Suprapubic skin (tissue), 4 donors: ENCODE results near the gene COL23A1. TPM values are rescaled to one million over a fixed set of nuclear protein-coding genes. Genes with fewer than 3 reads are reported as not detected.

Source experiments
- DNase-seq, 2 donors: peaks; one replicate each; pipeline ENCODE4 v3.0.0-alpha.2; 2019; ENCODE audit warnings: low spot score in 2 of 2
- H3K27ac ChIP-seq: fragments of 200-600 bp; sonication (generic); one replicate; pipeline ENCODE4 v1.5.1; 2019
- H3K27me3 ChIP-seq: fragments of 200-600 bp; sonication (generic); one replicate; pipeline ENCODE4 v1.5.1; 2019
- H3K36me3 ChIP-seq: fragments of 200-600 bp; sonication (generic); one replicate; pipeline ENCODE4 v1.5.1; 2019
- H3K4me1 ChIP-seq: fragments of 200-600 bp; sonication (generic); one replicate; pipeline ENCODE4 v1.5.1; 2019
- H3K4me3 ChIP-seq: fragments of 200-600 bp; sonication (generic); one replicate; pipeline ENCODE4 v1.5.1; 2019; ENCODE audit warnings: mild to moderate bottlenecking
- H3K9me3 ChIP-seq: fragments of 200-600 bp; sonication (generic); one replicate; pipeline ENCODE4 v1.5.1; 2019
- EP300 ChIP-seq: sonication (generic); formaldehyde crosslinking; IDR thresholded peaks from one replicate; pipeline ENCODE4 v1.6.1; 2017; ENCODE audit warnings: antibody characterized with exemption
- POLR2A ChIP-seq, 2 donors: fragments of 450-650 bp; IDR thresholded peaks; one replicate each; pipeline ENCODE4 v1.6.1; 2017; ENCODE audit warnings: antibody characterized with exemption in 2 of 2, mild to moderate bottlenecking in 2 of 2, moderate library complexity in 2 of 2
- POLR2AphosphoS5 ChIP-seq, 3 donors: sonication (generic); formaldehyde crosslinking; IDR thresholded peaks; one replicate each; pipeline ENCODE4 v1.6.1; 2017; ENCODE audit warnings: antibody characterized with exemption in 3 of 3
- WGBS: methylation state at CpG from one replicate; pipeline ENCODE4 v1.1.5; 2018; 5-methylcytosine and 5-hydroxymethylcytosine counted together
- total RNA-seq, 4 donors: library from RNA; depleted of rRNA; stranded (reverse); fragments of >200 nt; gene quantifications; one replicate each; pipeline ENCODE4 v1.1.0, GENCODE V29; 2016
- TF ChIP-seq, protein P1 (sequence below), 2 donors: fragments of 200-600 bp in 1 of 2; fragments of 450-650 bp in 1 of 2; sonication (generic) in 1 of 2; IDR thresholded peaks; one replicate each; pipeline ENCODE4 v1.5.1; 2016 to 2019; ENCODE audit warnings: antibody characterized with exemption in 2 of 2, mild to moderate bottlenecking in 1 of 2, moderate library complexity in 1 of 2

COL23A1 gene
- total RNA-seq, 4 donors from 2014 or later = 1.6 to 4.4 (median 3.4) TPM

- H3K9me3 ChIP-seq = no peaks in the 10 kb centered on the region
- DNase-seq = no peak
- no peak for TF ChIP-seq POLR2AphosphoS5 (IDR thresholded peaks at IDR 0.05)
- no peak for TF ChIP-seq EP300
- no peak for TF ChIP-seq POLR2A (IDR thresholded peaks at IDR 0.05)
- TF ChIP-seq, protein P1, sequence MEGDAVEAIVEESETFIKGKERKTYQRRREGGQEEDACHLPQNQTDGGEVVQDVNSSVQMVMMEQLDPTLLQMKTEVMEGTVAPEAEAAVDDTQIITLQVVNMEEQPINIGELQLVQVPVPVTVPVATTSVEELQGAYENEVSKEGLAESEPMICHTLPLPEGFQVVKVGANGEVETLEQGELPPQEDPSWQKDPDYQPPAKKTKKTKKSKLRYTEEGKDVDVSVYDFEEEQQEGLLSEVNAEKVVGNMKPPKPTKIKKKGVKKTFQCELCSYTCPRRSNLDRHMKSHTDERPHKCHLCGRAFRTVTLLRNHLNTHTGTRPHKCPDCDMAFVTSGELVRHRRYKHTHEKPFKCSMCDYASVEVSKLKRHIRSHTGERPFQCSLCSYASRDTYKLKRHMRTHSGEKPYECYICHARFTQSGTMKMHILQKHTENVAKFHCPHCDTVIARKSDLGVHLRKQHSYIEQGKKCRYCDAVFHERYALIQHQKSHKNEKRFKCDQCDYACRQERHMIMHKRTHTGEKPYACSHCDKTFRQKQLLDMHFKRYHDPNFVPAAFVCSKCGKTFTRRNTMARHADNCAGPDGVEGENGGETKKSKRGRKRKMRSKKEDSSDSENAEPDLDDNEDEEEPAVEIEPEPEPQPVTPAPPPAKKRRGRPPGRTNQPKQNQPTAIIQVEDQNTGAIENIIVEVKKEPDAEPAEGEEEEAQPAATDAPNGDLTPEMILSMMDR (IDR thresholded peaks at IDR 0.05) = no peak
- peaks cover 49% of the 10 kb centered on the region for H3K4me1 ChIP-seq
- no peaks in the 10 kb centered on the region for H3K27me3 ChIP-seq
- no peak overlapping the region for H3K4me3 ChIP-seq
- no peak overlapping the region for H3K27ac ChIP-seq
- 69% methylated on average over 4 of the region's 4 CpGs for WGBS
- peaks cover 54% of the 10 kb centered on the region for H3K36me3 ChIP-seq
Observed at GRCh38 chr5:178622679-178623247, 32.6 kb upstream of the COL23A1 start.

DNA sequence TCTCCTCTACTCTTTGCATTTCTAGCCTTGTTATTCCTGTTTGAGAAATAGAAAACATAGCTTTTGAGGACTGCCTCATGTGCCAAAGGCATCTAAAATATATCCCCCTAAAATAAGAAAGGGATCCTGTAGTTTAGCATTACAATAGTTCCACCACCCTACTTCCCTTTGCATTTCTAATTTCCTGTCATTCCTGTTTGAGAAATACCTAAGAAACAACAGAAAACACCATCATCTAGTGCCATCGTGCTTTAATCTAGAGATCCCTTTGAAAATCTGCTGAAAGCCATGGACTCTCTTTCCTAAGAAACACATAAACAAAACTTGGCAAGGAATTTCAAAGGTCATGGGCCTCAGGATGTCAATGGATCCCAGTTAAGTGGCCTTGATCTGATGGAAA, 29.2 kb upstream of the COL23A1 start:
- Histone ChIP-seq H3K9me3 (no peaks in the 10 kb centered on the region), H3K27me3 (no peaks in the 10 kb centered on the region), H3K27ac (no peak overlapping the region), H3K4me1 (peaks cover 32% of the 10 kb centered on the region), H3K36me3 (peaks cover 88% of the 10 kb centered on the region), H3K4me3 (no peak overlapping the region)
- 57% methylated on average over 1 of the region's 1 CpG for WGBS
- no peak for TF ChIP-seq EP300
- TF ChIP-seq POLR2AphosphoS5 (IDR thresholded peaks at IDR 0.05) = no peak
- TF ChIP-seq, protein P1 (IDR thresholded peaks at IDR 0.05) = no peak
- TF ChIP-seq POLR2A (IDR thresholded peaks at IDR 0.05) = no peak
- no peak for DNase-seq

DNA sequence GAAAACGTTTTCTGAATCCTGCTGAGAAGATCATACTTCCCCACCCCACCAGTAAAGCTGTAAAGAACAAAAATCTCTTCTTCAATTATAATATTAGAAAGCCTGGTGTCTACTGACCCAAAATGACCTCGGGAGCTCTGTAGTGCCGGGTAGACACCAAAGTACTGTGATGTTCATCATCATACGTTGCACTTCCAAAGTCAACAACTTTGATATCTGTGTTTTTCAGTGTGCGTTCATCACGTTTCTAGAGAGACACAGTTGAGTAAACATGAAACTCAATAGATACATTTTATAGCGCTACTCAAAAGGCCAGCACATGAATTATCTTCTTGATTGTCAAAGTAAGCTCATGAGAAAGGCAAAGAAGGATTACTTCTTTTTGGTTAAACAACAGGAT, 22.1 kb upstream of the COL23A1 start:
- H3K9me3 ChIP-seq = no peaks in the 10 kb centered on the region
- no peak overlapping the region for H3K27ac ChIP-seq
- TF ChIP-seq POLR2AphosphoS5 (IDR thresholded peaks at IDR 0.05) (no peak), EP300 (no peak), POLR2A (IDR thresholded peaks at IDR 0.05) (no peak)
- TF ChIP-seq, protein P1 (IDR thresholded peaks at IDR 0.05) = no peak
- 86% methylated on average over 7 of the region's 7 CpGs for WGBS
- H3K27me3 ChIP-seq = no peaks in the 10 kb centered on the region
- no peak overlapping the region for H3K4me3 ChIP-seq
- H3K36me3 ChIP-seq = peaks cover 98% of the 10 kb centered on the region
- DNase-seq = no peak
- H3K4me1 ChIP-seq = no peaks in the 10 kb centered on the region

DNA sequence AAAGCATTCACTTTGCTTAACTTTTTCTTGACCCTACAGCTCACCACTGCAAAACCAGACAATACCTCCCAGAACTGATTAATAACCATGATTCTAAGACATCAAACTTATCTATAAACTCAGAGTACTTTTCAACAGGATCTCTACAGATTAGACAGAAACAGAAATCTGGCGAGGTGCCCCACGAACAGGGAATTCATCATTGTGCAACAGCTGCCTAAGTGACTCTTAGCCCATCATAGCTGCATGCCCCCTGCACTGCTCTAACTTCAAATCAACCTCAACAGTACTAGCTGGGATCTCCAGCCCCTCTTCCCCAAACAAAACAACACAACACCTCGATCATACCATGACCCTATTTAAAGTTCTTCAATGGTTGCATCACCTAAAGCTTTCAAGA, 16.1 kb upstream of the COL23A1 start:
- peaks cover 90% of the 10 kb centered on the region for H3K36me3 ChIP-seq
- DNase-seq = no peak
- no peaks in the 10 kb centered on the region for H3K9me3 ChIP-seq
- no peaks in the 10 kb centered on the region for H3K4me1 ChIP-seq
- no peak overlapping the region for H3K27ac ChIP-seq
- H3K4me3 ChIP-seq = no peak overlapping the region
- WGBS = 88% methylated on average over 3 of the region's 3 CpGs
- H3K27me3 ChIP-seq = no peaks in the 10 kb centered on the region
- TF ChIP-seq EP300 (no peak), POLR2A (IDR thresholded peaks at IDR 0.05) (no peak), POLR2AphosphoS5 (IDR thresholded peaks at IDR 0.05) (no peak)
- TF ChIP-seq, protein P1 (IDR thresholded peaks at IDR 0.05) = no peak

DNA sequence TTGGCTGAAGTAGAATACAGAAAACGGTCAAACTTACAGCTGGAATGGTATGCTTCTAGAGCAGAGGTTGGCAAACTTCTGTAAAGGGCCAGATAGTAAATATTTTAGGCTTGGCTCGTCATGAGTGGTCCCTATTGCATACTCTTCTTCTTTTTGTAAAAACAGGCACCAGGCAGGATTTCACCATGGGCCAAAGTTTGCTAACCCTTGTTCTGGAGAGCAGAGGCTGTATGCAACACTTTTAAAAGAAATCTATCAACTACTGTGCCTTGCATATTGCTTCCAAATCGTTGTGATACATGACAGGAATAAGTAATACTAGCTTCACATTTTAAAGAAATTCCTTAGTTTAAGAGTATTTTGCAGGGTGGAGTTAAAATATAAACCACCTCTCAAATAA, 15.6 kb upstream of the COL23A1 start:
- H3K27ac ChIP-seq = no peak overlapping the region
- TF ChIP-seq, protein P1 (IDR thresholded peaks at IDR 0.05) = no peak
- TF ChIP-seq POLR2AphosphoS5 (IDR thresholded peaks at IDR 0.05) = no peak
- TF ChIP-seq POLR2A (IDR thresholded peaks at IDR 0.05) = no peak
- no peak for TF ChIP-seq EP300
- H3K4me3 ChIP-seq = no peak overlapping the region
- no peaks in the 10 kb centered on the region for H3K9me3 ChIP-seq
- H3K27me3 ChIP-seq = no peaks in the 10 kb centered on the region
- no peaks in the 10 kb centered on the region for H3K4me1 ChIP-seq
- WGBS = 83% methylated on average over 3 of the region's 3 CpGs
- DNase-seq = no peak
- H3K36me3 ChIP-seq = peaks cover 88% of the 10 kb centered on the region
